GM23338 (cell line): ENCODE measurements around the gene SLC7A10. TPM values are rescaled to one million over a fixed set of nuclear protein-coding genes. Genes with fewer than 3 reads are reported as not detected.
"Not testable (repeated sequence)": the region's sequence is repeated elsewhere in the genome, so short reads cannot be mapped to it uniquely, and the experiment has no call there.

Experiments used
- ATAC-seq: fragments of 200-7000 bp; cut with Tn5 transposase; 3 replicates; pipeline ENCODE4 v1.9.1; 2020
- DNase-seq: peaks from one replicate; pipeline ENCODE4 v3.0.0-alpha.2; 2015; ENCODE audit warnings: low spot score
- H2AFZ ChIP-seq: fragments of 200-600 bp; sonication (generic); 2 replicates; pipeline ENCODE4 v1.8.0; 2016; ENCODE audit warnings: antibody characterized with exemption, mild to moderate bottlenecking, moderate library complexity
- H3F3A ChIP-seq: fragments of 200-600 bp; sonication (generic); replicated peaks from 2 replicates; pipeline ENCODE4 v1.8.0; 2017; ENCODE audit warnings: antibody characterized with exemption, mixed run types, low read depth
- H3K27ac ChIP-seq: fragments of 200-600 bp; sonication (generic); 2 replicates; pipeline ENCODE4 v1.6.1; 2016; ENCODE audit warnings: low read depth
- H3K27me3 ChIP-seq: fragments of 200-600 bp; sonication (generic); 2 replicates; pipeline ENCODE4 v1.8.0; 2016; ENCODE audit warnings: mild to moderate bottlenecking, mixed run types, moderate library complexity; ENCODE audit not compliant: insufficient read depth
- H3K36me3 ChIP-seq: fragments of 200-600 bp; sonication (generic); 2 replicates; pipeline ENCODE4 v1.8.0; 2016; ENCODE audit warnings: mild to moderate bottlenecking; ENCODE audit not compliant: insufficient read depth
- H3K4me1 ChIP-seq: fragments of 200-600 bp; sonication (generic); 2 replicates; pipeline ENCODE4 v1.8.0; 2016; ENCODE audit warnings: mild to moderate bottlenecking, moderate library complexity; ENCODE audit not compliant: insufficient read depth
- H3K4me2 ChIP-seq: fragments of 200-600 bp; sonication (generic); 2 replicates; pipeline ENCODE4 v1.7.1; 2017; ENCODE audit warnings: mixed run types
- H3K4me3 ChIP-seq: fragments of 200-600 bp; sonication (generic); 2 replicates; pipeline ENCODE4 v1.6.1; 2016; ENCODE audit warnings: mixed run types
- H3K79me2 ChIP-seq: fragments of 200-600 bp; sonication (generic); replicated peaks from 2 replicates; pipeline ENCODE4 v1.8.0; 2017; ENCODE audit warnings: mild to moderate bottlenecking; ENCODE audit not compliant: insufficient read depth
- H3K9me2 ChIP-seq: fragments of 200-600 bp; sonication (generic); 2 replicates; pipeline ENCODE4 v1.8.0; 2017; ENCODE audit not compliant: insufficient read depth
- H4K20me1 ChIP-seq: fragments of 200-600 bp; sonication (generic); replicated peaks from 2 replicates; pipeline ENCODE4 v1.8.0; 2017; ENCODE audit warnings: mild to moderate bottlenecking; ENCODE audit not compliant: insufficient read depth
- H3K27ac Mint-ChIP-seq: 2 replicates; pipeline ENCODE4 v1.8.0; 2020; ENCODE audit warnings: inconsistent platforms, mild to moderate bottlenecking, moderate library complexity, mixed read lengths
- H3K27me3 Mint-ChIP-seq: 3 replicates; pipeline ENCODE4 v1.8.0; 2022; ENCODE audit warnings: low read depth, mild to moderate bottlenecking, moderate library complexity, mixed read lengths, inconsistent platforms; ENCODE audit not compliant: insufficient read depth, poor library complexity
- H3K36me3 Mint-ChIP-seq: 3 replicates; pipeline ENCODE4 v1.8.0; 2021; ENCODE audit warnings: low read depth, mild to moderate bottlenecking, inconsistent platforms, moderate library complexity, mixed read lengths
- H3K4me1 Mint-ChIP-seq: 3 replicates; pipeline ENCODE4 v1.8.0; 2020; ENCODE audit warnings: mild to moderate bottlenecking, inconsistent platforms, mixed read lengths
- H3K4me3 Mint-ChIP-seq: 3 replicates; pipeline ENCODE4 v1.8.0; 2021; ENCODE audit warnings: moderate library complexity, mild to moderate bottlenecking, inconsistent platforms, mixed read lengths
- H3K9me3 Mint-ChIP-seq: 3 replicates; pipeline ENCODE4 v1.8.0; 2020; ENCODE audit warnings: moderate library complexity, mild to moderate bottlenecking, inconsistent platforms, mixed read lengths
- ETS1 ChIP-seq: IDR thresholded peaks from 2 replicates; pipeline ENCODE4 v1.6.1; 2016; ENCODE audit warnings: antibody characterized with exemption
- EZH2 ChIP-seq: fragments of 200-600 bp; sonication (generic); IDR thresholded peaks from one replicate; pipeline ENCODE4 v1.8.0; 2017; ENCODE audit warnings: antibody characterized with exemption, mild to moderate bottlenecking, low read depth; ENCODE audit not compliant: unreplicated experiment
- NANOG ChIP-seq: IDR thresholded peaks from 2 replicates; pipeline ENCODE4 v1.6.1; 2016; ENCODE audit warnings: antibody characterized with exemption, borderline replicate concordance
- REST ChIP-seq: IDR thresholded peaks from one replicate; pipeline ENCODE4 v1.6.1; 2018; ENCODE audit warnings: antibody characterized with exemption; ENCODE audit not compliant: unreplicated experiment
- ZNF114 ChIP-seq: fragments of 250-450 bp; sonication (Bioruptor Pico); IDR thresholded peaks from 2 replicates; pipeline ENCODE4 v1.5.0; 2020; ENCODE audit warnings: mild to moderate bottlenecking, moderate library complexity
- polyA plus RNA-seq: library from polyadenylated mRNA; unstranded; fragments of >200 nt; fragmentation: Nextera tagmentation; extraction: Ambion mirVana; gene quantifications from 2 replicates; pipeline ENCODE4 v1.2.1, GENCODE V29; 2016
- total RNA-seq: library from RNA; depleted of rRNA; stranded (reverse); fragments of >200 nt; shearing (Covaris generic); gene quantifications from 2 replicates; pipeline ENCODE4 v1.2.3, GENCODE V29; 2014

SLC7A10 gene
- total and polyA plus RNA-seq, 2 experiments from 2014 or later, result 3.3 to 6.3 TPM

GRCh38 chr19:33224694-33225457, 774 bp downstream of the SLC7A10 start:
- Mint-ChIP-seq H3K27ac (no peak overlapping the region), H3K4me1 (peaks cover 9% of the 10 kb centered on the region), H3K9me3 (peaks cover 24% of the 10 kb centered on the region), H3K4me3 (peak overlapping the region; percentile 70), H3K36me3 (peaks cover 16% of the 10 kb centered on the region), H3K27me3 (peaks cover 44% of the 10 kb centered on the region)
- peaks cover 42% of the 10 kb centered on the region for H3K27me3 ChIP-seq
- H3F3A ChIP-seq, result peaks cover 4% of the 10 kb centered on the region; the same call in 1 of the 2 replicates
- DNase-seq (peak; percentile 42), ATAC-seq (no peak; the same call in 2 of the 3 replicates)
- H4K20me1 ChIP-seq, result no peaks in the 10 kb centered on the region
- no peaks in the 10 kb centered on the region for H3K79me2 ChIP-seq
- H3K9me2 ChIP-seq, result no peaks in the 10 kb centered on the region
- peak; percentile 38 for TF ChIP-seq EZH2
- no peak for TF ChIP-seq REST
- no peak for TF ChIP-seq NANOG
- no peak for TF ChIP-seq ZNF114
- no peak for TF ChIP-seq ETS1
- no peak overlapping the region for H3K27ac ChIP-seq
- peak overlapping the region; percentile 93; the same call in 1 of the 2 replicates for H2AFZ ChIP-seq
- H3K4me2 ChIP-seq, result peak overlapping the region; percentile 84
- no peaks in the 10 kb centered on the region for H3K36me3 ChIP-seq
- H3K4me3 ChIP-seq, result peak overlapping the region; percentile 66
- H3K4me1 ChIP-seq, result 0 out of 2 replicates have a peak, but pooled peaks cover 4% of the 10 kb centered on the region

- not testable (repeated sequence) for H3K9me3 Mint-ChIP-seq, H4K20me1 ChIP-seq, H3K4me1 ChIP-seq, H3K9me2 ChIP-seq, H3K4me2 ChIP-seq, H3K4me3 ChIP-seq, ATAC-seq, H3K27ac ChIP-seq, H3K27ac Mint-ChIP-seq, H3K79me2 ChIP-seq, H3K4me3 Mint-ChIP-seq, H3K36me3 ChIP-seq, DNase-seq, H2AFZ ChIP-seq, H3K36me3 Mint-ChIP-seq, H3F3A ChIP-seq, H3K4me1 Mint-ChIP-seq
- H3K27me3 ChIP-seq, result peaks cover 31% of the 10 kb centered on the region
- peaks cover 38% of the 10 kb centered on the region for H3K27me3 Mint-ChIP-seq
Measured at GRCh38 chr19:33222255-33222654, 3.4 kb downstream of the SLC7A10 start.
